Spleen (tissue), 7 donors: Measurements from ENCODE around the gene NDNF.

ENCODE experiments used
- CTCF ChIP-seq, 11 experiments: fragments of 200-600 bp in 7 of 11; fragments of 450-650 bp in 4 of 11; sonication (generic) in 4 of 11; IDR thresholded peaks in 8 of 11; conservative IDR thresholded peaks in 3 of 11; 1 replicate in 7 of 11; 2 replicates in 4 of 11; pipeline versions ENCODE4 v1.4.0 to v1.8.0; 2016 to 2021; ENCODE audit warnings: antibody characterized with exemption in 11 of 11, inconsistent platforms in 4 of 11, mild to moderate bottlenecking in 1 of 11
- POLR2A ChIP-seq, 3 donors: fragments of 450-650 bp; IDR thresholded peaks; one replicate each; pipeline ENCODE4 v1.5.1; 2017; ENCODE audit warnings: antibody characterized with exemption in 3 of 3, mild to moderate bottlenecking in 1 of 3
- POLR2AphosphoS5 ChIP-seq, 3 donors: sonication (generic); formaldehyde crosslinking; IDR thresholded peaks; one replicate each; pipeline ENCODE4 v1.5.1; 2017; ENCODE audit warnings: antibody characterized with exemption in 3 of 3
- donor health status: DM: no; HTN: no; CAD: no; lungs with moderate emphysema.
- donor health status: DM: no; HTN: no; CAD: no.
- donor health status: DM: no; HTN: no; CAD: no.

- no peak for TF ChIP-seq POLR2AphosphoS5 (IDR thresholded peaks at IDR 0.05)
- TF ChIP-seq CTCF (IDR thresholded peaks at IDR 0.05 in 8 of 11, conservative IDR thresholded peaks at IDR 0.05 in 3 of 11), result no peak
- no peak for TF ChIP-seq POLR2A (IDR thresholded peaks at IDR 0.05)
Measured at GRCh38 chr4:121077496-121077895, 5.2 kb upstream of the NDNF start.
